IgD-negative memory B cell (primary cell): ENCODE measurements around the gene RXYLT1. TPM values are rescaled to one million over a fixed set of nuclear protein-coding genes. Genes with fewer than 3 reads are reported as not detected.
A peak's percentile ranks its signal among the peaks of the same experiment; 100 is the strongest.

Source experiments
- H3K27ac Mint-ChIP-seq, 3 donors: one replicate each; pipeline ENCODE4 v1.8.0; 2020 to 2022; ENCODE audit warnings: mild to moderate bottlenecking in 3 of 3, mixed read lengths in 3 of 3, moderate library complexity in 1 of 3
- H3K27me3 Mint-ChIP-seq: one replicate; pipeline ENCODE4 v1.8.0; 2021; ENCODE audit warnings: mixed read lengths
- H3K36me3 Mint-ChIP-seq: one replicate; pipeline ENCODE4 v1.8.0; 2020; ENCODE audit warnings: mild to moderate bottlenecking, mixed read lengths
- H3K4me1 Mint-ChIP-seq, 3 donors: one replicate each; pipeline ENCODE4 v1.8.0; 2020 to 2022; ENCODE audit warnings: mixed read lengths in 3 of 3, mild to moderate bottlenecking in 1 of 3
- H3K4me3 Mint-ChIP-seq, 4 donors: one replicate each; pipeline ENCODE4 v1.8.0; 2020 to 2022; ENCODE audit warnings: mild to moderate bottlenecking in 4 of 4, mixed read lengths in 4 of 4, moderate library complexity in 3 of 4
- H3K9me3 Mint-ChIP-seq, 3 donors: one replicate each; pipeline ENCODE4 v1.8.0; 2020 to 2021; ENCODE audit warnings: mixed read lengths in 3 of 3, mild to moderate bottlenecking in 1 of 3
- polyA plus RNA-seq: library from polyadenylated mRNA; unstranded; fragments of 300-500 nt; fragmentation: Illumina TruSeq; gene quantifications from one replicate; pipeline ENCODE4 v1.2.3, GENCODE V29; 2021

The RXYLT1 gene
- polyA plus RNA-seq, 1 donor from 2014 or later = 17.8 TPM

GRCh38 chr12:63843721-63844390 is 64.1 kb downstream of the RXYLT1 start:
- no peaks in the 10 kb centered on the region for H3K9me3 Mint-ChIP-seq
- H3K27me3 Mint-ChIP-seq = peaks cover 10% of the 10 kb centered on the region
- H3K36me3 Mint-ChIP-seq = no peaks in the 10 kb centered on the region
- H3K27ac Mint-ChIP-seq = no peak overlapping the region
- H3K4me1 Mint-ChIP-seq = peaks cover 7 to 9% (median 8%) of the 10 kb centered on the region in 3 donors
- peak overlapping the region in 3 of 4 donors; percentile 35 to 68 (median 51) for H3K4me3 Mint-ChIP-seq

- Mint-ChIP-seq H3K27me3 (peaks cover 10% of the 10 kb centered on the region), H3K27ac (no peak within 1 kb of the TSS), H3K4me1 (peaks cover 7 to 9% (median 8%) of the 10 kb centered on the region in 3 donors), H3K9me3 (no peaks in the 10 kb centered on the region), H3K4me3 (peak within 1 kb of the TSS; percentile 86 to 98 (median 94)), H3K36me3 (no peaks in the 10 kb centered on the region)
Measured at GRCh38 chr12:63844391-63845341, 65.0 kb downstream of the RXYLT1 start, which contains the start of gene SRGAP1. SRGAP1 (plus strand) TSS chr12:63844700; CDS start chr12:63844817, 117 bp downstream.

- H3K9me3 Mint-ChIP-seq = no peaks in the 10 kb centered on the region
- H3K27ac Mint-ChIP-seq = no peak overlapping the region
- H3K36me3 Mint-ChIP-seq = no peaks in the 10 kb centered on the region
- peaks cover 7 to 9% (median 8%) of the 10 kb centered on the region in 3 donors for H3K4me1 Mint-ChIP-seq
- H3K4me3 Mint-ChIP-seq = peak overlapping the region in 1 of 4 donors; percentile 86
- peaks cover 10% of the 10 kb centered on the region for H3K27me3 Mint-ChIP-seq
Measured at GRCh38 chr12:63845726-63846125, 66.0 kb downstream of the RXYLT1 start.

GRCh38 chr12:63846238-63846967 is 66.7 kb downstream of the RXYLT1 start:
- no peaks in the 10 kb centered on the region for H3K9me3 Mint-ChIP-seq
- peaks cover 10% of the 10 kb centered on the region for H3K27me3 Mint-ChIP-seq
- no peaks in the 10 kb centered on the region for H3K36me3 Mint-ChIP-seq
- no peak overlapping the region for H3K27ac Mint-ChIP-seq
- peaks cover 7 to 9% (median 8%) of the 10 kb centered on the region in 3 donors for H3K4me1 Mint-ChIP-seq
- H3K4me3 Mint-ChIP-seq = no peak overlapping the region

- no peaks in the 10 kb centered on the region for H3K9me3 Mint-ChIP-seq
- no peak overlapping the region for H3K27ac Mint-ChIP-seq
- H3K36me3 Mint-ChIP-seq = no peaks in the 10 kb centered on the region
- no peak overlapping the region for H3K4me3 Mint-ChIP-seq
- peaks cover 4 to 6% (median 5%) of the 10 kb centered on the region in 3 donors for H3K4me1 Mint-ChIP-seq
- peaks cover 8% of the 10 kb centered on the region for H3K27me3 Mint-ChIP-seq
Measured at GRCh38 chr12:63848450-63848849, 68.7 kb downstream of the RXYLT1 start.

GRCh38 chr12:63849106-63849620 is 69.5 kb downstream of the RXYLT1 start:
- no peak overlapping the region for H3K27ac Mint-ChIP-seq
- H3K36me3 Mint-ChIP-seq = no peaks in the 10 kb centered on the region
- H3K4me3 Mint-ChIP-seq = no peak overlapping the region
- H3K4me1 Mint-ChIP-seq = peaks cover 4 to 6% (median 5%) of the 10 kb centered on the region in 3 donors
- no peaks in the 10 kb centered on the region for H3K9me3 Mint-ChIP-seq
- H3K27me3 Mint-ChIP-seq = peaks cover 8% of the 10 kb centered on the region

GRCh38 chr12:63849641-63850040 is 69.9 kb downstream of the RXYLT1 start:
- H3K27me3 Mint-ChIP-seq = peaks cover 6% of the 10 kb centered on the region
- H3K4me1 Mint-ChIP-seq = peaks cover 3 to 4% (median 3%) of the 10 kb centered on the region in 3 donors
- H3K4me3 Mint-ChIP-seq = no peak overlapping the region

GRCh38 chr12:63853978-63854377 is 74.3 kb downstream of the RXYLT1 start:
- H3K27ac Mint-ChIP-seq = no peak overlapping the region
- peaks cover 4% of the 10 kb centered on the region for H3K36me3 Mint-ChIP-seq
- H3K27me3 Mint-ChIP-seq = peaks cover 2% of the 10 kb centered on the region
- H3K9me3 Mint-ChIP-seq = peaks cover 0 to 2% (median 0%) of the 10 kb centered on the region in 3 donors
- no peaks in the 10 kb centered on the region for H3K4me1 Mint-ChIP-seq
- H3K4me3 Mint-ChIP-seq = no peak overlapping the region

More at GRCh38 chr12:63849641-63850040, 69.9 kb downstream of the RXYLT1 start:
- no peak overlapping the region for H3K27ac Mint-ChIP-seq
- H3K36me3 Mint-ChIP-seq = no peaks in the 10 kb centered on the region
- H3K9me3 Mint-ChIP-seq = no peaks in the 10 kb centered on the region

GRCh38 chr12:63855299-63855698 is 75.6 kb downstream of the RXYLT1 start:
- H3K4me1 Mint-ChIP-seq = no peaks in the 10 kb centered on the region
- peaks cover 0 to 2% (median 0%) of the 10 kb centered on the region in 3 donors for H3K9me3 Mint-ChIP-seq
- peaks cover 4% of the 10 kb centered on the region for H3K36me3 Mint-ChIP-seq
- peaks cover 2% of the 10 kb centered on the region for H3K27me3 Mint-ChIP-seq
- no peak overlapping the region for H3K4me3 Mint-ChIP-seq
- H3K27ac Mint-ChIP-seq = no peak overlapping the region

- no peaks in the 10 kb centered on the region for H3K4me1 Mint-ChIP-seq
- peaks cover 0 to 2% (median 0%) of the 10 kb centered on the region in 3 donors for H3K9me3 Mint-ChIP-seq
- H3K4me3 Mint-ChIP-seq = no peak overlapping the region
- H3K27ac Mint-ChIP-seq = no peak overlapping the region
- H3K36me3 Mint-ChIP-seq = peaks cover 4% of the 10 kb centered on the region
- H3K27me3 Mint-ChIP-seq = peaks cover 5% of the 10 kb centered on the region
Measured at GRCh38 chr12:63857771-63858670, 78.3 kb downstream of the RXYLT1 start.

Other genes with a start within 250 kb of the RXYLT1 start
- gene DPY19L2, start 111.4 kb upstream of the RXYLT1 start, polyA plus RNA-seq = not detected
- not detected for gene SRGAP1, start 64.8 kb downstream of the RXYLT1 start, polyA plus RNA-seq